Omental fat pad (tissue), 4 donors: ENCODE measurements around the gene PRKCB. TPM values are rescaled to one million over a fixed set of nuclear protein-coding genes. Genes with fewer than 3 reads are reported as not detected.

ENCODE experiments used
- ATAC-seq: fragments of 150-250 bp; one replicate; pipeline ENCODE4 v1.9.1; 2016; ENCODE audit warnings: mild to moderate bottlenecking, moderate library complexity; ENCODE audit not compliant: low FRiP score
- DNase-seq: peaks from one replicate; pipeline ENCODE4 v3.0.0-alpha.2; 2019; ENCODE audit warnings: low spot score
- CTCF ChIP-seq, 3 donors: fragments of 450-650 bp; IDR thresholded peaks; one replicate each; pipeline ENCODE4 v1.5.1; 2016 to 2017; ENCODE audit warnings: antibody characterized with exemption in 3 of 3, mild to moderate bottlenecking in 3 of 3, moderate library complexity in 2 of 3
- total RNA-seq, 4 donors: library from RNA; depleted of rRNA; stranded (reverse); fragments of >200 nt; gene quantifications; one replicate each; pipeline ENCODE4 v1.1.0, GENCODE V29; 2016

Gene PRKCB
- total RNA-seq: 10 to 100 TPM in 2 of 4 donors, 1 to 10 TPM in 2; 5.3 to 18.6 (median 11.1) TPM

- DNase-seq (peak; percentile 45), ATAC-seq (peak; percentile 93)
- TF ChIP-seq CTCF (IDR thresholded peaks at IDR 0.05): no peak
These were observed at the start of gene PRKCB for GRCh38 chr16:23835390-23836077. PRKCB (plus strand) TSS chr16:23835983.

- ATAC-seq: no peak
- no peak for TF ChIP-seq CTCF (IDR thresholded peaks at IDR 0.05)
- no peak for DNase-seq
These were observed 48.7 kb upstream of the PRKCB start for GRCh38 chr16:23786964-23787561.

- no peak for TF ChIP-seq CTCF (IDR thresholded peaks at IDR 0.05)
- DNase-seq: no peak
- ATAC-seq: no peak
These were observed 47.1 kb upstream of the PRKCB start for GRCh38 chr16:23788685-23789084.

GRCh38 chr16:23795378-23795777 lies 40.4 kb upstream of the PRKCB start:
- TF ChIP-seq CTCF (IDR thresholded peaks at IDR 0.05): no peak
- DNase-seq: no peak
- no peak for ATAC-seq

GRCh38 chr16:23796941-23797340 lies 38.8 kb upstream of the PRKCB start:
- no peak for DNase-seq
- no peak for ATAC-seq
- TF ChIP-seq CTCF (IDR thresholded peaks at IDR 0.05): no peak

- TF ChIP-seq CTCF (IDR thresholded peaks at IDR 0.05): peak in 1 of 3 donors; percentile 34
- ATAC-seq (peak; percentile 70), DNase-seq (peak; percentile 52)
These were observed 34.4 kb upstream of the PRKCB start for GRCh38 chr16:23801378-23801777.

- no peak for ATAC-seq
- TF ChIP-seq CTCF (IDR thresholded peaks at IDR 0.05): no peak
These were observed 33.0 kb upstream of the PRKCB start for GRCh38 chr16:23802776-23803175.

More at GRCh38 chr16:23802776-23803175, 33.0 kb upstream of the PRKCB start:
- DNase-seq: no peak
